ENCODE results near the gene MS4A8. TPM values are rescaled to one million over a fixed set of nuclear protein-coding genes. Genes with fewer than 3 reads are reported as not detected.

MS4A8 gene, protein sequence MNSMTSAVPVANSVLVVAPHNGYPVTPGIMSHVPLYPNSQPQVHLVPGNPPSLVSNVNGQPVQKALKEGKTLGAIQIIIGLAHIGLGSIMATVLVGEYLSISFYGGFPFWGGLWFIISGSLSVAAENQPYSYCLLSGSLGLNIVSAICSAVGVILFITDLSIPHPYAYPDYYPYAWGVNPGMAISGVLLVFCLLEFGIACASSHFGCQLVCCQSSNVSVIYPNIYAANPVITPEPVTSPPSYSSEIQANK
- not detected in 5 replicates for total RNA-seq (2022; extraction: Qiagen RNA extraction)

DNA sequence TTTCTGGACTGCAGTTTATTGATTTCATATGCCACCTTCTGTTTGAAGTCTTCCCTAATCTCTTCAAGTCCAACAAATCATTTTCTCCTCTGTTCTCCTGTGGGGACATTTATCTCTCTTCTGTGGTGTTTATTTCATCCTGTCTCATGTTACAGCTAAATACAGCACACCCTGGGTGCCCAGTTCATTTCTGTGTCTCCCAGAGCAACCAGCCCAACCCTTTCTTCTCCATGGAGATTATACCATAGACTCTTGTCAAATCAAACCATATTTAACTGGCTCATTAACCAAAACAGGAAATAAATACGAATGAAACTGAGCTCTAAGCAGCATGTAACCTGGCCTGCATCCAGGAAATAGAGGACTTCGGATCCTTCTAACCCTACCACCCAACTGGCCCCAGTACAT lies at the start of gene MS4A8:
TSS of gene MS4A8 (plus strand) at position 329 of the 408 bp plus-strand sequence. CDS start 1,249 bp downstream, outside the sequence.

DNA sequence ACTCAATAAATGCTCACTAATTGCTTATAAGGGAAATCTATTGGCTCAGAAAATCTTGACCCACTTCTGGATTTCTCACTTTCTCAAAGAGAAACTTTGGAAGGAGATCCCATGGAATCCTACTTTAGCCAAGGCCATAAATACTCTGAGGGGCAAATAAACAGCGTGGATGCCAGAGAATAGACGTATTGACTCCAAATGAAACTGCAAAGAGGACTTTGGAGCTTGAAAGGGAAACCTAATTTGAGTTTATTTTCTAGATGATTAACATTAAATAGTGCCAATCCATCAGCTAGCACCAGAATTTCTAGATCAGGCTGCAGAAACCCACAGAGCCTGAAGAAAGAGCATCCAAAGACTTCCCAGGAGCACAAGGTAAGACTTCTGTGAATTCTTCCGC lies 25.0 kb downstream of the MS4A8 start, which contains the start of gene MS4A18:
TSS of gene MS4A18 (plus strand) at position 301 of the 400 bp plus-strand sequence.

DNA sequence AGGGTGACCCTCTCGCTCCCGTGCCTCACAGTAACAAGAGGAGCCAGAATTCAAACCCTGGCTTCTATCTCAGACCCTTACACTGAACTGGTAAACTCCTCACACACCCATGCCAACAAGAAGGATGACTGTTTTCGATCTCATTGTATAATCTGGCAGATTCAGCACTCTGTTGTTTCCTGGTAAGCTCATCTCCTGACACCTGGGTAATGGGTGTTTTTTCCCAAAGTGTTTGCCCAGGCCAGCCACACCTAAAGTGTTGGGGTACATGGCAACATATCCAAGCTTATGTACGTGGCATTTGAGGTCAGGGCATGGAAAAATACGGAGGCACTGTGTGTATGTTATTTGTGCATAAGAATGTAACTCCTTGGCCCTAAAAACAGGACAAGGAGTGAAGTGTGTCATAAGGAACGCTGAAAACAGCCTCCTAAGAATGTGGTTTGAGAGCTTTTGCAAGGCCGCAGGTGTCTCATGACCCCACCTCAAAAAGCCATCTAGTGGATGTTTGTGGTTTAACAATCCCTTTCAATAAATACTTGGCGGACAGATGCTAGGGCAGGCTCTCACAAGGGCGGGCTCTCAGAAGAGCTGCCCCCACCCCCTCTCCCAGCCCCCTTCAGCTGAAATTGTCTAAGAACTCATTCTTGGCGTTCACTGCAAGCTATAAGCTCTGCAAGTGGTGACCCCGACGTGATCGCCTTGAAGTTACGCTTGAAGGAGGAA lies 57.1 kb downstream of the MS4A8 start, which contains the start of gene MS4A15:
TSS of gene MS4A15 (plus strand) at position 561 of the 726 bp plus-strand sequence. CDS start 6,867 bp downstream, outside the sequence.

Other genes starting within 250 kb of the MS4A8 start
- gene MS4A1, start 243.8 kb upstream of the MS4A8 start, total RNA-seq (2022; extraction: Qiagen RNA extraction): not detected in 5 replicates
- not detected in 5 replicates for gene MS4A12, start 206.8 kb upstream of the MS4A8 start, total RNA-seq (2022; extraction: Qiagen RNA extraction)
- not detected in 5 replicates for gene MS4A13, start 184.2 kb upstream of the MS4A8 start, total RNA-seq (2022; extraction: Qiagen RNA extraction)
- gene MS4A18, start 25.1 kb downstream of the MS4A8 start, total RNA-seq (2022; extraction: Qiagen RNA extraction): not detected in 5 replicates
- gene MS4A15, start 57.3 kb downstream of the MS4A8 start, total RNA-seq (2022; extraction: Qiagen RNA extraction): not detected in 5 replicates
- not detected in 5 replicates for gene MS4A10, start 85.7 kb downstream of the MS4A8 start, total RNA-seq (2022; extraction: Qiagen RNA extraction)
- 86.1 to 112 TPM (median 103 TPM) in 5 replicates for gene CCDC86, start 142.5 kb downstream of the MS4A8 start, total RNA-seq (2022; extraction: Qiagen RNA extraction)
- gene PTGDR2, start 156.3 kb downstream of the MS4A8 start, total RNA-seq (2022; extraction: Qiagen RNA extraction): 0.05 to 0.14 TPM (median 0.10 TPM) in 5 replicates
- 0.15 to 0.28 TPM (median 0.21 TPM) in 4 of 5 replicates, not detected in the other for gene ZP1, start 167.9 kb downstream of the MS4A8 start, total RNA-seq (2022; extraction: Qiagen RNA extraction)
- 151 to 187 TPM (median 176 TPM) in 5 replicates for gene PRPF19, start 207.0 kb downstream of the MS4A8 start, total RNA-seq (2022; extraction: Qiagen RNA extraction)
- gene TMEM109, start 214.5 kb downstream of the MS4A8 start, total RNA-seq (2022; extraction: Qiagen RNA extraction): 106 to 131 TPM (median 121 TPM) in 5 replicates
- 84.1 to 122 TPM (median 116 TPM) in 5 replicates for gene TMEM132A, start 224.8 kb downstream of the MS4A8 start, total RNA-seq (2022; extraction: Qiagen RNA extraction)

All from A549 treated with dexamethasone at 1 μM for 4 hours (cell line).